HepG2 (cell line): ENCODE measurements around the gene AGRN. TPM values are rescaled to one million over a fixed set of nuclear protein-coding genes. Genes with fewer than 3 reads are reported as not detected.

ENCODE experiments used
- AGO2 ChIP-seq: fragments of 200-400 bp; formaldehyde crosslinking; optimal IDR thresholded peaks from 2 replicates; pipeline ENCODE3; 2017; ENCODE audit warnings: mild to moderate bottlenecking, low read depth, low read length, moderate library complexity
- CBX5 ChIP-seq: sonication (generic); formaldehyde crosslinking; IDR thresholded peaks from 2 replicates; pipeline ENCODE4 v1.4.0; 2020; ENCODE audit warnings: missing genetic modification reagents, borderline replicate concordance
- DR1 ChIP-seq: sonication (generic); formaldehyde crosslinking; IDR thresholded peaks from 2 replicates; pipeline ENCODE4 v1.8.0; 2021; ENCODE audit warnings: mild to moderate bottlenecking, missing genetic modification reagents, inconsistent platforms
- HNRNPL ChIP-seq: fragments of 200-400 bp; formaldehyde crosslinking; IDR thresholded peaks from 2 replicates; pipeline ENCODE4 v1.6.1; 2017; ENCODE audit warnings: mild to moderate bottlenecking, low read depth, low read length
- KLF11 ChIP-seq: IDR thresholded peaks from 2 replicates; pipeline ENCODE4 v1.6.1; 2016; ENCODE audit warnings: missing compliant biosample characterization
- POLR2A ChIP-seq, 2 experiments: IDR thresholded peaks; 2 replicates each; pipeline ENCODE4 v1.6.1; 2011; ENCODE audit warnings: low read depth in 2 of 2, low read length in 2 of 2, mild to moderate bottlenecking in 1 of 2, moderate library complexity in 1 of 2; ENCODE audit not compliant: insufficient read depth in 1 of 2
- THAP7 ChIP-seq: sonication (generic); formaldehyde crosslinking; IDR thresholded peaks from 2 replicates; pipeline ENCODE4 v1.8.1; 2023; ENCODE audit warnings: mild to moderate bottlenecking, missing genetic modification reagents
- ZKSCAN5 ChIP-seq: sonication (generic); formaldehyde crosslinking; IDR thresholded peaks from 2 replicates; pipeline ENCODE4 v1.5.1; 2020; ENCODE audit warnings: mild to moderate bottlenecking, missing genetic modification reagents
- ZNF17 ChIP-seq: sonication (generic); formaldehyde crosslinking; IDR thresholded peaks from 2 replicates; pipeline ENCODE4 v1.5.0; 2020; ENCODE audit warnings: mild to moderate bottlenecking, missing genetic modification reagents
- ZNF235 ChIP-seq: sonication (generic); formaldehyde crosslinking; IDR thresholded peaks from 2 replicates; pipeline ENCODE4 v1.8.1; 2023; ENCODE audit warnings: mild to moderate bottlenecking, missing genetic modification reagents, borderline replicate concordance
- ZNF510 ChIP-seq: sonication (generic); formaldehyde crosslinking; IDR thresholded peaks from 2 replicates; pipeline ENCODE4 v1.4.0; 2020; ENCODE audit warnings: low read depth, mild to moderate bottlenecking, missing genetic modification reagents
- ZNF878 ChIP-seq: sonication (generic); formaldehyde crosslinking; IDR thresholded peaks from 2 replicates; pipeline ENCODE4 v1.8.1; 2023; ENCODE audit warnings: mild to moderate bottlenecking, missing genetic modification reagents, moderate library complexity
- polyA plus RNA-seq, 8 experiments: library from polyadenylated mRNA; depleted of rRNA in 3 of 8; stranded (reverse) in 7 of 8; unstranded in 1 of 8; fragments of >200 nt; fragmentation: Illumina TruSeq in 4 of 8; extraction: Trizol in 4 of 8; gene quantifications; 2 replicates each; pipeline versions ENCODE4 v1.2.1 to v1.2.3, GENCODE V29; 2011 to 2016; ENCODE audit warnings: low read depth in 4 of 8, missing spikeins in 1 of 8, mixed read lengths in 1 of 8; ENCODE audit not compliant: insufficient read depth in 1 of 8
- total RNA-seq, 5 experiments: library from RNA; depleted of rRNA; stranded (reverse); fragments of >200 nt; fragmentation: Illumina TruSeq; extraction: Trizol; gene quantifications; 2 replicates each; pipeline ENCODE4 v1.2.3, GENCODE V29; 2016; ENCODE audit warnings: low read depth in 1 of 5
- TF ChIP-seq, protein P1 (sequence below): sonication (generic); formaldehyde crosslinking; IDR thresholded peaks from 2 replicates; pipeline ENCODE4 v1.5.0; 2020; ENCODE audit warnings: mild to moderate bottlenecking, missing genetic modification reagents, borderline replicate concordance
- TF ChIP-seq, protein P2 (sequence below): sonication (generic); formaldehyde crosslinking; IDR thresholded peaks from 2 replicates; pipeline ENCODE4 v1.5.0; 2020; ENCODE audit warnings: mild to moderate bottlenecking, missing genetic modification reagents
- TF ChIP-seq, protein P3 (sequence below): sonication (generic); formaldehyde crosslinking; IDR thresholded peaks from 2 replicates; pipeline ENCODE4 v1.8.0; 2022; ENCODE audit warnings: missing genetic modification reagents, mild to moderate bottlenecking, borderline replicate concordance

The AGRN gene
- total and polyA plus RNA-seq, 2 of the 13 experiments (the other 11 are each of a cell fraction or from before 2014, with no cell fraction given), result 29.8 to 65.2 TPM

DNA sequence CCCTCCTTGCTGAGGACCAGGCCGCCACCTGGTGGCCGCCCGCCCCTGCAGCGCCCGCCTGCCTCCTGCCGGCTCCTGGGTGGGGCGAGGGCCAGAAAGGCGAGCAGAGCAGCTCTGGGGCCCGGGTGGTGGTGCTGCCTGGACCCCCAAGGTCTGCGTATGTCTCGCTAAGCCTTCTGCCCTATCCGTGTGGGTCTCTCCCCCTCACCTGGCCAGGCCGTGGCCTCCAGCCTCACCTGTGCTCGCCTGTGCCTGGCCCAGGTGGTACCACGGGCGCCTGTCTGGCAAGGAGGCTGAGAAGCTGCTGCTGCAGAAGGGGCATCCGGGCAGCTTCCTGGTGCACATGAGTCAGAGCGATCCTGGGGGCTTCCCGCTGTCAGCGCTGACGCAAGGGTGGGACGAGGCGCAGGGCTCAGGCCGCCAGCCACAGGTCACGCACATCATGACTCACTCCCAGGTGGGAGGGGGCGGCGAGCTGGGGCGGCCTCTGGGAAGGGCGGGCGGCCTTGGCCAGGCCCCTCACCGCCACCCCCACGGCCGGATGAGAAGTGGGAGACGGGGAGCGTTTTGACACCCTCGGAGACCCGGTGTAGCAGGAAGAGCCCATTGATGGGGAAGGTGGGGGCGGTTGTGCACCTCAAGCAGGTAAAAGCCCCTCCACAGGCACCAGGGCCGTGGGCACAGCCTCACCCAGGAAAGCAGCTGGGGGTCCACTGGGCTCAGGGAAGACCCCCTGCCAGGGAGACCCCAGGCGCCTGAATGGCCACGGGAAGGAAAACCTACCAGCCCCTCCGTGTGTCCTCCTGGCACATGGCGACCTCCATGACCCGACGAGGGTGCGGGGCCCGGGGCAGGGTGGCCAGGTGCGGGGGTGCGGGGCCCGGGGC is 44.3 kb downstream of the AGRN start (continued):
- TF ChIP-seq, protein P1, sequence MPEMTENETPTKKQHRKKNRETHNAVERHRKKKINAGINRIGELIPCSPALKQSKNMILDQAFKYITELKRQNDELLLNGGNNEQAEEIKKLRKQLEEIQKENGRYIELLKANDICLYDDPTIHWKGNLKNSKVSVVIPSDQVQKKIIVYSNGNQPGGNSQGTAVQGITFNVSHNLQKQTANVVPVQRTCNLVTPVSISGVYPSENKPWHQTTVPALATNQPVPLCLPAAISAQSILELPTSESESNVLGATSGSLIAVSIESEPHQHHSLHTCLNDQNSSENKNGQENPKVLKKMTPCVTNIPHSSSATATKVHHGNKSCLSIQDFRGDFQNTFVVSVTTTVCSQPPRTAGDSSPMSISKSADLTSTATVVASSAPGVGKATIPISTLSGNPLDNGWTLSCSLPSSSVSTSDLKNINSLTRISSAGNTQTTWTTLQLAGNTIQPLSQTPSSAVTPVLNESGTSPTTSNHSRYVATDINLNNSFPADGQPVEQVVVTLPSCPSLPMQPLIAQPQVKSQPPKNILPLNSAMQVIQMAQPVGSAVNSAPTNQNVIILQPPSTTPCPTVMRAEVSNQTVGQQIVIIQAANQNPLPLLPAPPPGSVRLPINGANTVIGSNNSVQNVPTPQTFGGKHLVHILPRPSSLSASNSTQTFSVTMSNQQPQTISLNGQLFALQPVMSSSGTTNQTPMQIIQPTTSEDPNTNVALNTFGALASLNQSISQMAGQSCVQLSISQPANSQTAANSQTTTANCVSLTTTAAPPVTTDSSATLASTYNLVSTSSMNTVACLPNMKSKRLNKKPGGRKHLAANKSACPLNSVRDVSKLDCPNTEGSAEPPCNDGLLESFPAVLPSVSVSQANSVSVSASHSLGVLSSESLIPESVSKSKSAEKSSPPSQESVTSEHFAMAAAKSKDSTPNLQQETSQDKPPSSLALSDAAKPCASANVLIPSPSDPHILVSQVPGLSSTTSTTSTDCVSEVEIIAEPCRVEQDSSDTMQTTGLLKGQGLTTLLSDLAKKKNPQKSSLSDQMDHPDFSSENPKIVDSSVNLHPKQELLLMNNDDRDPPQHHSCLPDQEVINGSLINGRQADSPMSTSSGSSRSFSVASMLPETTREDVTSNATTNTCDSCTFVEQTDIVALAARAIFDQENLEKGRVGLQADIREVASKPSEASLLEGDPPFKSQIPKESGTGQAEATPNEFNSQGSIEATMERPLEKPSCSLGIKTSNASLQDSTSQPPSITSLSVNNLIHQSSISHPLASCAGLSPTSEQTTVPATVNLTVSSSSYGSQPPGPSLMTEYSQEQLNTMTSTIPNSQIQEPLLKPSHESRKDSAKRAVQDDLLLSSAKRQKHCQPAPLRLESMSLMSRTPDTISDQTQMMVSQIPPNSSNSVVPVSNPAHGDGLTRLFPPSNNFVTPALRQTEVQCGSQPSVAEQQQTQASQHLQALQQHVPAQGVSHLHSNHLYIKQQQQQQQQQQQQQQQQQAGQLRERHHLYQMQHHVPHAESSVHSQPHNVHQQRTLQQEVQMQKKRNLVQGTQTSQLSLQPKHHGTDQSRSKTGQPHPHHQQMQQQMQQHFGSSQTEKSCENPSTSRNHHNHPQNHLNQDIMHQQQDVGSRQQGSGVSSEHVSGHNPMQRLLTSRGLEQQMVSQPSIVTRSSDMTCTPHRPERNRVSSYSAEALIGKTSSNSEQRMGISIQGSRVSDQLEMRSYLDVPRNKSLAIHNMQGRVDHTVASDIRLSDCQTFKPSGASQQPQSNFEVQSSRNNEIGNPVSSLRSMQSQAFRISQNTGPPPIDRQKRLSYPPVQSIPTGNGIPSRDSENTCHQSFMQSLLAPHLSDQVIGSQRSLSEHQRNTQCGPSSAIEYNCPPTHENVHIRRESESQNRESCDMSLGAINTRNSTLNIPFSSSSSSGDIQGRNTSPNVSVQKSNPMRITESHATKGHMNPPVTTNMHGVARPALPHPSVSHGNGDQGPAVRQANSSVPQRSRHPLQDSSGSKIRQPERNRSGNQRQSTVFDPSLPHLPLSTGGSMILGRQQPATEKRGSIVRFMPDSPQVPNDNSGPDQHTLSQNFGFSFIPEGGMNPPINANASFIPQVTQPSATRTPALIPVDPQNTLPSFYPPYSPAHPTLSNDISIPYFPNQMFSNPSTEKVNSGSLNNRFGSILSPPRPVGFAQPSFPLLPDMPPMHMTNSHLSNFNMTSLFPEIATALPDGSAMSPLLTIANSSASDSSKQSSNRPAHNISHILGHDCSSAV (CRISPR knock-in tag), result no peak
- TF ChIP-seq, protein P2, sequence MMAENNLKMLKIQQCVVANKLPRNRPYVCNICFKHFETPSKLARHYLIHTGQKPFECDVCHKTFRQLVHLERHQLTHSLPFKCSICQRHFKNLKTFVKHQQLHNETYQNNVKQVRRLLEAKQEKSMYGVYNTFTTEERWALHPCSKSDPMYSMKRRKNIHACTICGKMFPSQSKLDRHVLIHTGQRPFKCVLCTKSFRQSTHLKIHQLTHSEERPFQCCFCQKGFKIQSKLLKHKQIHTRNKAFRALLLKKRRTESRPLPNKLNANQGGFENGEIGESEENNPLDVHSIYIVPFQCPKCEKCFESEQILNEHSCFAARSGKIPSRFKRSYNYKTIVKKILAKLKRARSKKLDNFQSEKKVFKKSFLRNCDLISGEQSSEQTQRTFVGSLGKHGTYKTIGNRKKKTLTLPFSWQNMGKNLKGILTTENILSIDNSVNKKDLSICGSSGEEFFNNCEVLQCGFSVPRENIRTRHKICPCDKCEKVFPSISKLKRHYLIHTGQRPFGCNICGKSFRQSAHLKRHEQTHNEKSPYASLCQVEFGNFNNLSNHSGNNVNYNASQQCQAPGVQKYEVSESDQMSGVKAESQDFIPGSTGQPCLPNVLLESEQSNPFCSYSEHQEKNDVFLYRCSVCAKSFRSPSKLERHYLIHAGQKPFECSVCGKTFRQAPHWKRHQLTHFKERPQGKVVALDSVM (CRISPR knock-in tag), result peak; percentile 69
- TF ChIP-seq ZNF235 (CRISPR knock-in tag) (no peak), HNRNPL (peak; percentile 82), THAP7 (CRISPR knock-in tag) (0 out of 2 replicates have a peak, but pooled peaks have one; percentile 70), ZNF878 (no peak), CBX5 (CRISPR knock-in tag) (no peak; the same call in 1 of the 2 replicates), ZNF510 (0 out of 2 replicates have a peak, but pooled peaks have one; percentile 71), POLR2A (IDR thresholded peaks at IDR 0.05; ENCODE audit: insufficient read depth in 1 of 2, low read depth in 2 of 2, low read length in 2 of 2) (no peak), AGO2 (peak; percentile 88), ZNF17 (CRISPR knock-in tag) (no peak), KLF11 (no peak), DR1 (no peak), ZKSCAN5 (CRISPR knock-in tag) (no peak)
- TF ChIP-seq, protein P3, sequence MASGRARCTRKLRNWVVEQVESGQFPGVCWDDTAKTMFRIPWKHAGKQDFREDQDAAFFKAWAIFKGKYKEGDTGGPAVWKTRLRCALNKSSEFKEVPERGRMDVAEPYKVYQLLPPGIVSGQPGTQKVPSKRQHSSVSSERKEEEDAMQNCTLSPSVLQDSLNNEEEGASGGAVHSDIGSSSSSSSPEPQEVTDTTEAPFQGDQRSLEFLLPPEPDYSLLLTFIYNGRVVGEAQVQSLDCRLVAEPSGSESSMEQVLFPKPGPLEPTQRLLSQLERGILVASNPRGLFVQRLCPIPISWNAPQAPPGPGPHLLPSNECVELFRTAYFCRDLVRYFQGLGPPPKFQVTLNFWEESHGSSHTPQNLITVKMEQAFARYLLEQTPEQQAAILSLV (CRISPR knock-in tag), result peak; percentile 23; the same call in 1 of the 2 replicates
